GM12801 (cell line): Measurements from ENCODE around the gene OLIG3.

Experiments
- TF ChIP-seq, protein P1 (sequence below): IDR thresholded peaks from one replicate; pipeline ENCODE4 v1.5.1; 2011; ENCODE audit warnings: control low read depth; ENCODE audit not compliant: insufficient read length; ENCODE audit errors: extremely low read depth

Gene OLIG3

DNA sequence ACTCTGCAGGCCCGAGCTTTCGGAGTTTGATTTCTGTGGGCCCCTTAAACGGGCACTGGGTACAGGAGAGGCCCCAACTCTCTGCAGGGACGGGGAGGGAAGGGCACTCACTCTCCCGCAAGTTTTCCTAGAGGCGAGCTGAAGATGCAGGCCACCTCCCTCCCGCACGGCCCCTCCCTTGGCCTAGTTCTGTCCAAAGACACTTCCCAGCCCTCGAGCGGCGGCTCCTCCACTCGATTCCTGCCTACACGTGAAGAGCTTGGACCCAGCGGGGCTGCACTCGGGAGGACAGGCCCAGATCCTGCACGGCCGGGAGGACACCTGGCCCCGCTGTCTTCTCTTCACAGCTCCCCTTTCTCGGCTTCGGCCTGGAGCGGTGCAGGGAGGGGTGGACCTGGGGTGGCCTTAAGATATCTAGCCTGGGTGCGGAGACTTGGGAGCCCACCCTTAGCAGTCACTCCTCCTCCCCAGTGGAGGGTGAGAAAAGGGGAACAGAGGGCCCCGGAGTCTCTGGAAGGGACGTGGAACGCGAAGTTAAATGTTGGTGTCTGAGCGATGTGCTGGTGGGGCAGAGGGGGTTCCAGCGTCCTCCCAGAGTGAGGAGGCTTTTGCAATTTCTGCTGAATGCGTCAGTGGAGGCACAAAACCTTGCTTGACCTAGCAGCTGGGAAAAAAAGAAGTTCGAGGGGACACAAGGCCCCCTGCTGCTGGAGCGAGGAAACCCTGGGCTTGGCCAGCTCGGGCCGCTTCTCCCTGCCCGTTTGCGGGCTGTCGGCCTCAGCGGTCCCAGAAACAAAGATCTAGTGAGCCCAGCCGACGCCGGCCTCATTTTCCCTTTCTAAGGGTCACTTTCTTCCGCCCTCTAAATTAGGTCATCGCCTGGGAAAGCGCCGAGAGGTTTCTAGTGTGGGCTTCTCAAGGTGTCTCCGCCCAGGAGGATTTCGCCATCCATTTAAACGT, 4.9 kb downstream of the OLIG3 start:
- TF ChIP-seq, protein P1, sequence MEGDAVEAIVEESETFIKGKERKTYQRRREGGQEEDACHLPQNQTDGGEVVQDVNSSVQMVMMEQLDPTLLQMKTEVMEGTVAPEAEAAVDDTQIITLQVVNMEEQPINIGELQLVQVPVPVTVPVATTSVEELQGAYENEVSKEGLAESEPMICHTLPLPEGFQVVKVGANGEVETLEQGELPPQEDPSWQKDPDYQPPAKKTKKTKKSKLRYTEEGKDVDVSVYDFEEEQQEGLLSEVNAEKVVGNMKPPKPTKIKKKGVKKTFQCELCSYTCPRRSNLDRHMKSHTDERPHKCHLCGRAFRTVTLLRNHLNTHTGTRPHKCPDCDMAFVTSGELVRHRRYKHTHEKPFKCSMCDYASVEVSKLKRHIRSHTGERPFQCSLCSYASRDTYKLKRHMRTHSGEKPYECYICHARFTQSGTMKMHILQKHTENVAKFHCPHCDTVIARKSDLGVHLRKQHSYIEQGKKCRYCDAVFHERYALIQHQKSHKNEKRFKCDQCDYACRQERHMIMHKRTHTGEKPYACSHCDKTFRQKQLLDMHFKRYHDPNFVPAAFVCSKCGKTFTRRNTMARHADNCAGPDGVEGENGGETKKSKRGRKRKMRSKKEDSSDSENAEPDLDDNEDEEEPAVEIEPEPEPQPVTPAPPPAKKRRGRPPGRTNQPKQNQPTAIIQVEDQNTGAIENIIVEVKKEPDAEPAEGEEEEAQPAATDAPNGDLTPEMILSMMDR, result no peak

DNA sequence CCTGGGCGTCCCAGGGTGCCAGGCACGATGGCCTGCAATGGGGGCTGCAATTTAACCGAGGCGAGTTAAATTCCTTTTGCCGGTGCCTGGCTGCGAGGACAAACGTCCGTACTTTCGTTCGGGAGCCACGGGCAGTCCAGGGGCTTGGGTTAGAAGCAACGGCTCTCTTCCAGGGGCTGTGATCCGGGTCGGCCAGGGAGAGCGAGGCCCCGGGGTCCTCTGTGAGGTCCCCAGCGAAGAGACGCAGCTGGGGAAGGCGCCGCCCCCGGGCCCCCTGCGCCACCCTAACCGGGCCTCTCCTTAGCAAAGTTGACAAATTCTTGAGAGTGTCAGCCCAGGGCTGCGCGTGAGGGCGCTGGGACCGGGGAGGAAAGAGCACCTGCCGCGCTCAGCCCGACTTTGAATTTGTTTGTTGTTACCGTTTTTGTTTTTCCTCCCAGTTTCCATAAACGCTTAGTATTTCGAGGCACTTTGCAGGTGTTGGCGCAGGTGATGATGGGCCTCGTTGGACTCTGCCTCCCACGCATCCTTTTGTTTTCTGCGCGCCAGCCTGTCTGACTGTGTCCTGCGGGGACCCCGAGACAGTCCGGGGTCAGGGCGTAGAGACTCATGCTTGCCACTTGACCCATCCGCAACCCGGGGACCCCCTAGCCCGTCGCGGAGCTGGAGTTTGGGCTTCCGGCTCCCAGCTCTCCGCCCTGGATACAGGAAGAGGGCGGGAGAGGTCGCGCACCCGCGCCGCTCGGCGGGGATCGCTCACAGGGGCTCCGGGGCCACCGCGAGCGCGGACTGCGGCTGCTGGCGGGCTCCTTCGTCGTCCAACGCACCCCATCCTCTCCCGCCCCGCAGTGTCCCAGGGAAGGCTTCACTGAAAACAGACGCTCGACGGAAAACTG, 5.8 kb downstream of the OLIG3 start:
- TF ChIP-seq, protein P1, result no peak

DNA sequence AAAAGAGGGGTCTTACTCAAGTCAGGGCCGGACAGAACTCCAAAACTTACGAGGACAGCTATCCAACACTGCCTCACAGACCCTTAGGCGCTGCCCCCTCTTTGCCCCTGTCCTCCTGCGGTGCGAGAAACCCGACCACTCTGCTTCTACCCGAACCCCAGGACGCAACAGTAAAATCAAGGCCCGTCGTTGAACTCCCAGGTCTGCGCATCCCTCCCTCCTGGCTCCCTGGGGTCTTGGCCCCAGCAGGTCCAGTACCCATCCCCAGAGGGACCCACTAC, 6.4 kb downstream of the OLIG3 start:
- TF ChIP-seq, protein P1, result no peak

DNA sequence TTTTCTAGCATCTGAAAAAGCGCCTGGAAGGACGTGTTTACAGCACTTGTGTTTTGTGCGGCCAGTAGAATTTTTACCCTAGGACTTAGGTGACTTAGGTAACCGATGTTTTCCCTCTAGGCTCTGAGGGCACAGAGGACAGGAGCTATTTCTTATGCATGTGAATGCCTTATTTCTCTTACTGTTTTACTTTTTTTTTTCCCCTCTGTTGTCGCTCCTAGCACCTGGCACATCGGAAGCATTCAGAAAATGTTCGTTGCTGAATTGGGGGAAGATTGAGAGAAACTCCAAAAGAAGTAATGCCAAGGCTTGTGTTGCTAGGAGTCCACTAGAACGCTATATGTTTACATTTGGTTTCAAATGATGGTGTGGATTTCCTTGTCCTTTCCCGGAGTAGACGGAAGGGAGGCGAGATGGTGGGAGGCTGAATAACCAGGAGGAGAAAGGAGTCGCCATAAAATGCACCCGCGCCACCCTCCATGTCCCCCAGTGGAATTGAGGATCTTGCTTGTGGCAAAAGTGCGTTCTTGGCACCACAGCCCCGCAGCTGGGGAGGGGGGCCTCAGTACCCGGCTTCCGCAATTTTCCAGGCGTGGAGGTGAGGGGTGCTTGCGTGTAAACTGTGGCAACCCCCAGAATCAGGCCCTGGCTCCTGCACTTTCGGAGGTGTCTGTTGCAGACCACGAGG, 6.9 kb downstream of the OLIG3 start:
- TF ChIP-seq, protein P1, result no peak

DNA sequence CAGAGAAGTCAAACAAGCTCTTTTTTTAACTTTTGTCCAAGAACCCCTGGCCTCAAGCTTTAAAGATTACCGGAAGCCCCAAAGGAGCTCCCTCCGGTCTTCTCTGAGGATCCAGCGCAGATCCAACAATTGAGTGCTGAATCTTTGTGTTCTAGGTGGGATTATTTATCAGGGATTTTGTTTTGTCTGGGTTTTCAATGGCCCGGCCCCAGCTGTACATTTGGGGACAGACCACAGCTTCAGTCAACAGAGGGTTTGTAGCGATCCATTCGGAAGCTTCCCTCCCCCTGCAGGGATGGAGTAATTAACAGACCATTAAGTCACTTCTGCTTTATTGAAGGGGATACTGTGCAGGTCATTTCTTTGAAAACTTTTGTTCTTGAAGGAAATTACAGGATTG, 7.8 kb downstream of the OLIG3 start:
- TF ChIP-seq, protein P1, result no peak

DNA sequence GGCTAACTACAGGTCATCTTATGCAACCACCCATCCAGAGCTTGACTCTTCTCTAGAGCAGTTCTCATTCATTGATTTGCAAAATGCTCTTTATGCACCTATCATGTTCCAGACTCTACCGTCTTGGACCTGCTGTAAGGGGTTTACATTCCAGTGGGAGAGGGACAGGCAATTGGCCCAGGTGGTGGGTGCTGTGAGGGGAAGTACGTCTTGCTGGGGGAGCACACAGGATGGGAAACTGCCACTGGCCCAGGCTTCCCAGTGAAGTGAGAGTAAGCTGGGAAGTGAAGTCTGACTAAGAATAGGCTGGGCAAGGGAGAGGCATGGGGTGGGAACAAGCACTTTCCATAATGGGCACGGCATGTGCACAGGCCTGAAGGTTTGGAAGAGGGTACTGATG, 13.8 kb downstream of the OLIG3 start:
- TF ChIP-seq, protein P1, result no peak

DNA sequence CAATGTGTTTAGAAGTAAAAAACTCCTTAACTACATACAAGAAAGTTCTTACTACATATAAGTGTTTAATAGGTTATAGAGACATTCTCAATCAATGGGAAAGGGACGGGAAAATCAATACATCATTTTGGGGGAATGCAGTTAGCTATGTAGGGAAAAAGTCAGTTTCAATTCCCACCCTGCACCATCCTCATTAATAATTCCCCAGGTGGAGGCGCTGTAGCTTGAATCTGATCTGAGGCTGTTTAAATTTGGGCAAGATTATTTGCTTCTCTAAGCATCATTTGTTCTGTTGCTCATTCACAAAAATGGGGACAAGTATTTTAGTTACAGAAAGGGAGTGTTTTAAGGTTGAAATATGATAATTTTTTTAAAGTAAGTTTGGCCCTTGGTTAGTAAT, 19.1 kb downstream of the OLIG3 start:
- TF ChIP-seq, protein P1, result no peak
